Measurements from ENCODE around the gene KCNJ5. TPM values are rescaled to one million over a fixed set of nuclear protein-coding genes. Genes with fewer than 3 reads are reported as not detected.

KCNJ5 gene
- total RNA-seq, 1 experiment from 2014 or later, result 0.11 TPM

DNA sequence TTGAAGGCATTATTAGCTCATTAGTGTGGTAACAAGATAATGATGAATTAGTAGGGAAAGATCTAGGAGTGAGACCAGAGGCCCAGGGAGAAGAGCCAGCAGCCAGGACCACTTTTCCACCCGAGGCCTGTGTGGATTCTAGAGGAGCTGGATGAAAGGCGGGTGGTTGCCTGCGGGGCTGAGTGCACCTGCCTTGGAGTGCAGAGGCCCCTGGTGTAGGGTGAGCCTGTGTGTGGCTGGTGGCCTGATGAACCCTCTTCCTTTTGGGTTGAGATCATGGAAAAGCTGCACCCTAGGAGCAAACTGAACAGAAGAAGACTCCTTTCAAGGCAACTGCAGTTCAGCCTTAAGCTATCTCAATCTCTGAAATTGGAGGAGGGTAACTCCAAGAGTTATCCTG is 57.4 kb downstream of the KCNJ5 start:
- Histone ChIP-seq H2AFZ (ENCODE audit: low read length) (no peak overlapping the region), H3K4me2 (ENCODE audit: insufficient read depth, insufficient read length, low read length) (no peak overlapping the region), H3K79me2 (ENCODE audit: insufficient read depth, low read length) (no peaks in the 10 kb centered on the region), H3K27ac (ENCODE audit: insufficient read length, low read depth, low read length) (no peak overlapping the region), H2AK5ac (ENCODE audit: insufficient read length, low read length) (no peak overlapping the region), H2BK120ac (ENCODE audit: low read depth, low read length, poor library complexity, severe bottlenecking) (no peak overlapping the region), H2BK15ac (ENCODE audit: low read depth, low read length) (no peak overlapping the region), H2BK12ac (ENCODE audit: insufficient read length, low read depth, low read length) (no peak overlapping the region), H3K56ac (ENCODE audit: insufficient read length, low read depth, low read length) (no peak overlapping the region), H3K79me1 (ENCODE audit: insufficient read depth, low read depth, low read length, poor library complexity, severe bottlenecking) (no peaks in the 10 kb centered on the region), H3K9me3 (ENCODE audit: control insufficient read depth, low read depth, low read length) (no peaks in the 10 kb centered on the region), H3K4me1 (ENCODE audit: insufficient read depth, low read length) (no peaks in the 10 kb centered on the region), H3K23ac (ENCODE audit: insufficient read length, low read depth, low read length) (no peak overlapping the region), H3K4ac (ENCODE audit: low read depth, low read length) (no peak overlapping the region), H3T11ph (ENCODE audit: low read length) (no peak overlapping the region), H4K8ac (replicated peaks; ENCODE audit: insufficient read length, low read depth, low read length) (no peak overlapping the region), H3K18ac (ENCODE audit: insufficient read length, low read depth, low read length) (no peak overlapping the region), H4K91ac (ENCODE audit: insufficient read length, low read depth, low read length) (no peak overlapping the region), H4K5ac (ENCODE audit: insufficient read length, low read depth, low read length) (no peak overlapping the region), H2BK20ac (ENCODE audit: low read depth, low read length, poor library complexity, severe bottlenecking) (no peak overlapping the region), H3K23me2 (ENCODE audit: insufficient read length, low read depth, low read length, poor library complexity, severe bottlenecking) (no peaks in the 10 kb centered on the region), H2BK5ac (ENCODE audit: insufficient read length, low read length) (no peak overlapping the region), H4K20me1 (ENCODE audit: control insufficient read depth, insufficient read depth, insufficient read length) (no peaks in the 10 kb centered on the region), H3K27me3 (ENCODE audit: insufficient read depth, low read length) (no peaks in the 10 kb centered on the region), H3K9ac (ENCODE audit: extremely low read depth, insufficient read length, low read length) (no peak overlapping the region), H3K14ac (ENCODE audit: insufficient read depth, low read length) (no peak overlapping the region)
- Mint-ChIP-seq H3K27ac (no peak overlapping the region), H3K27me3 (ENCODE audit: low read depth) (peaks cover 25% of the 10 kb centered on the region), H3K36me3 (ENCODE audit: insufficient read depth in 1 of 3, low read depth in 3 of 3) (no peaks in the 10 kb centered on the region; a peak in 1 of 7 replicates), H3K4me3 (no peak overlapping the region), H3K4me1 (no peaks in the 10 kb centered on the region; a peak in 2 of 4 replicates), H3K9me3 (no peaks in the 10 kb centered on the region; a peak in 2 of 5 replicates)
- TF ChIP-seq, protein P1, sequence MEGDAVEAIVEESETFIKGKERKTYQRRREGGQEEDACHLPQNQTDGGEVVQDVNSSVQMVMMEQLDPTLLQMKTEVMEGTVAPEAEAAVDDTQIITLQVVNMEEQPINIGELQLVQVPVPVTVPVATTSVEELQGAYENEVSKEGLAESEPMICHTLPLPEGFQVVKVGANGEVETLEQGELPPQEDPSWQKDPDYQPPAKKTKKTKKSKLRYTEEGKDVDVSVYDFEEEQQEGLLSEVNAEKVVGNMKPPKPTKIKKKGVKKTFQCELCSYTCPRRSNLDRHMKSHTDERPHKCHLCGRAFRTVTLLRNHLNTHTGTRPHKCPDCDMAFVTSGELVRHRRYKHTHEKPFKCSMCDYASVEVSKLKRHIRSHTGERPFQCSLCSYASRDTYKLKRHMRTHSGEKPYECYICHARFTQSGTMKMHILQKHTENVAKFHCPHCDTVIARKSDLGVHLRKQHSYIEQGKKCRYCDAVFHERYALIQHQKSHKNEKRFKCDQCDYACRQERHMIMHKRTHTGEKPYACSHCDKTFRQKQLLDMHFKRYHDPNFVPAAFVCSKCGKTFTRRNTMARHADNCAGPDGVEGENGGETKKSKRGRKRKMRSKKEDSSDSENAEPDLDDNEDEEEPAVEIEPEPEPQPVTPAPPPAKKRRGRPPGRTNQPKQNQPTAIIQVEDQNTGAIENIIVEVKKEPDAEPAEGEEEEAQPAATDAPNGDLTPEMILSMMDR (conservative IDR thresholded peaks at IDR 0.05), result peak; percentile 63
- DNase-seq, result peak; percentile 67
- WGBS (ENCODE audit: extremely low coverage, insufficient read length, low lambda C conversion rate), result no CpG with 5 or more reads among the region's 3 CpGs

All from H9 (cell line).